OCI-M2 (cell line): ENCODE results near the gene AMPD2.
"Not testable (repeated sequence)": the region's sequence is repeated elsewhere in the genome, so short reads cannot be mapped to it uniquely, and the experiment has no call there.

Source experiments
- DNase-seq: peaks from one replicate; lab custom pipeline; 2025; ENCODE audit not compliant: unreplicated experiment; lab: John Stamatoyannopoulos, UW

Gene AMPD2

DNA sequence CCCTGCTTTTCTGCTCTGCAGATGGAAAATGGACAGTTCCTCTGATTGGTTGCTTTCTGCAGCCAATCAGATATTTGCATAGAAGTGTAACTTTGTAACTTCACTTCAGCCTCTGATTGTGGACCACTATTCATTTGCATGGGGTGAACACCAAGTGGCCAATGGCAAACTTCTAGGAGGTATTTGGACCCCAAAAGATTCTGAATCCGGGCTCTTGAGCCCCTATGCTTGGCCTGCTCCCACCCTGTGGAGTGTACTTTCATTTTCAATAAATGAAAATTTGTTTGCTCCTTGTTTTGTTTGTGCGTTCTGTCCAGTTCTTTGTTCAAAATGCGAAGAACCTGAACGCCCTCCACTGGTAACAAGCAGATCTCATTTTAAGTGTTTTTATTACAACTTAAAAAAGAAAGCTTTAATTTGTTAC lies 29.9 kb downstream of the AMPD2 start:
- DNase-seq, result peak; percentile 12

GRCh38 chr1:109650609-109651008 lies 31.0 kb downstream of the AMPD2 start:
- no peak for DNase-seq

DNA sequence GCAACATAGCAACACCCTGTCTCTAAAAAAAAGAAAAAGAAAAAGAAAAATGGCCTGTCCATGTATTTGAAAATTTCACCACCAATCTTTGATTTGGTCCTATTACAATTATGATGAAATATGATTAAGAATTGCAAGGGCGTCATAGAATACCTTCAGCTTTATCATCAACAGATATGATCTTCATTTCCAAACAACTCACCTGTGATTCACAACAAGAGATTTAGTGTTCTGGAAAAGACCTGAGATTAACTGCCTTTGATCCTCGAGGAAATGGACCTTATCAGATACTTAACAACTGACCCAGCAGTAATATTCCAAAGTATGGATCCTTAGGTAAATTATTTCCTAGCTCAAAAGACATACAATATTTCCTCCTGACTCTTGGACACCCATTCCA lies 32.8 kb downstream of the AMPD2 start:
- no peak for DNase-seq

- no peak for DNase-seq
Measured at GRCh38 chr1:109653306-109653705, 33.7 kb downstream of the AMPD2 start.

DNA sequence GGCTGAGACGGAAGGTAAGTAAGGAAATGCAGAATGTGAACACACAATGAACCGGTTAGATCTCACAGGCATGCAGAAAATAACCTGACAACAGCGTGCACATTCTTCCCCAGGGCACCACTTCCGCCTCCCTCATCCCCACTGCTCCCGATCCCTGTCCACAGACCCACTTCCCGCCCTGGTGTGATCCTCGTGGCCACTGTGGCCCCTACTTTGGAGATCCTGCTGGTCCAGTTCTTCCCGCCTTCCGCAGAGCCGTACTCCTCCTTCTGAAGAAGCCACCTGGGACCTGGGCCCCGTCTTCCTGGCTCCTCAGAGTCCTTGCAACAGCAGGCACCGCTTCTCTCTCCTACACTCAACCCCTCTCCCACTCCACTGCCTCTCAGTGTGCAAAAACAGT lies 34.9 kb downstream of the AMPD2 start:
- no peak for DNase-seq

DNA sequence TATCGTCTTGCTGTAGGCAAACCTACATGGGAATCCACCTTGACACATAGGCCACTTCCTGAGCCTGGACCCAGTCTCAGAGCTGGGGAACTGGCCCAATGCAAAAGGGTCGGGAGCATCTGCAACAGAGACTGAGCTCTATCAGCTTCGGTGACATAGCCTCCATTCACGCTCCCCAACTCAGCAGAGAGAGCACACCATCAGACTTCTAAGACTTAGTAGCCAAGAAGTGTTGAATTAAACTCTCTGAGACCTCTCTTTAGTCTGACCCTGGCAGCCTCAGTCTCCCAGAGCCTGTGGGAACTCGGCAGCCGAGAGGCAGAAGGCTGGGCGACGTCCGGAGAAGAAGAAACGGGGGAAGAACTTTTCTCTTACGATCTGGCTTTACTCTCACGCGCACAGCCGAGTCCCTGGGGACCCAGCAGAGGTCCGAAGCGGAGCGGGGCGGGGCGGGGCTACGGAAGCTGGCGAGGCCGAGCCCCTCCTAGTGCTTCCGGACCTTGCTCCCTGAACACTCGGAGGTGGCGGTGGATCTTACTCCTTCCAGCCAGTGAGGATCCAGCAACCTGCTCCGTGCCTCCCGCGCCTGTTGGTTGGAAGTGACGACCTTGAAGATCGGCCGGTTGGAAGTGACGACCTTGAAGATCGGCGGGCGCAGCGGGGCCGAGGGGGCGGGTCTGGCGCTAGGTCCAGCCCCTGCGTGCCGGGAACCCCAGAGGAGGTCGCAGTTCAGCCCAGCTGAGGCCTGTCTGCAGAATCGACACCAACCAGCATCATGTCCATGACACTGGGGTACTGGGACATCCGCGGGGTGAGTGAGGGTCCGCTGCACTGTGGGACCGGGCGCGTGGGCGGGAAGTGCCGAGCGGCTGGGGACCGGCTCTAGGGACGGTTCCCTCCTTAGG lies 36.2 kb downstream of the AMPD2 start, which contains the start of gene GSTM4:
Gene GSTM4 (plus strand): TSS at position 485 of the 905 bp plus-strand sequence. CDS start 291 bp downstream, at position 776.
- peak; percentile 33 for DNase-seq

- no peak for DNase-seq
Measured at GRCh38 chr1:109657395-109657794, 37.8 kb downstream of the AMPD2 start.

DNA sequence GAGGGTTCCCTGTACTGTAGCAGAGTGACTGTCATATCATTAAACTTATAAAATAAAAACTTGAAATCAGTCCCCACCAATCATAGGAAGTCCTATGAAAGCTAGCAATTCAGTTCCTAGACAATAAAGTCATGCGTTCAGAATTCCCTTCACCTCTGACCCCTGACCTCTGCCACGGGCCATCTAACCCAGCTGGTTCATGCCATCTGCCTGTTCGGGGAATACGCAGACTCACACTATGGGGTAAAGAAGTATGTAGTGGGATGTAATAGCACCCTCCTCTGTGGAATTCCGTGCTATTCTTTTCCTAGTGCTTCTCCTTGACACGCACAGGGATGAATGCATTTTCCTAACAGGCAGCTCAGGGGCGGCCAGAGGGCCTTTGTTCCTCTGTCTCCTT lies 38.3 kb downstream of the AMPD2 start:
- DNase-seq, result no peak

DNA sequence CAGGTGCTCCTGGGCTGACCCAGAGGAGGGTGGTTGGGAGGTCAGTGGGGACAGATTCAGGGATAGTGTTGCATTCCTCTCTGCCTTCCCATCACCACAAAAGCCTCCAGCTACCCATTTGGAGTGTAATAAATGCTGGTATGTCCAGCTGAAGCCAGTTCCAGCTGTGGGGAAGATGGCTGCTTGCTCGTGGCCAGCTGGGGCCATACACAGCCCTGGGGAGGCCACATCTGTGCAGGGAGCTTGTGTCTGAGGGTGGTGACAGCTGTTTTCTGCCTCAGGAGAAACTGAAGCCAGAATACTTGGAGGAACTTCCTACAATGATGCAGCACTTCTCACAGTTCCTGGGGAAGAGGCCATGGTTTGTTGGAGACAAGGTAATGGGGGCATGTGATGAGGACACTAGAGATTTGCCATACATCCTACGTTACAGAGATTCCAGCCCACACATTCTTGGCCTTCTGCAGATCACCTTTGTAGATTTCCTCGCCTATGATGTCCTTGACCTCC lies 39.0 kb downstream of the AMPD2 start:
- no peak for DNase-seq

DNA sequence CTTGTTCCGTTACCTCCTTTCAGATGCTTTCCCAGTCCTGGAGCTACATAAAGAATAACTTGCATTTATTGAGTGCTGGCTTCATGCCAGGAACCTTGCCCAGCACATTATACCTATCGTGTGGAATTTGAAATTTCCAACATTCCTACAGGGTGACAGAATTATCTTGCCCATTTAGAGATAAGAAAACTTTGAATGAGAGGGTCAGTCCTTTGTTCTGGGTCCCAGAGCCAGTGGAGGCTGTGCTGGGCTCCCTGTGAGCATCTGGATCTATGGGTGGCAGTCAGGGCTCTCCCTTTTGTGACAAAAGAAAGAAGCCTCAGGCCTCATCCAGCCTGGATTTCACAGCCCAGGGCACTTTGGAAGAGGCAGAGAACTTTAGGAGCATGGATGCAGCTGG lies 39.5 kb downstream of the AMPD2 start:
- DNase-seq, result no peak

- DNase-seq, result no peak
Measured at GRCh38 chr1:109659997-109660690, 40.5 kb downstream of the AMPD2 start.

- not testable (repeated sequence) for DNase-seq
Measured at GRCh38 chr1:109660691-109661026, 41.0 kb downstream of the AMPD2 start.

GRCh38 chr1:109661391-109661790 lies 41.8 kb downstream of the AMPD2 start:
- no peak for DNase-seq

DNA sequence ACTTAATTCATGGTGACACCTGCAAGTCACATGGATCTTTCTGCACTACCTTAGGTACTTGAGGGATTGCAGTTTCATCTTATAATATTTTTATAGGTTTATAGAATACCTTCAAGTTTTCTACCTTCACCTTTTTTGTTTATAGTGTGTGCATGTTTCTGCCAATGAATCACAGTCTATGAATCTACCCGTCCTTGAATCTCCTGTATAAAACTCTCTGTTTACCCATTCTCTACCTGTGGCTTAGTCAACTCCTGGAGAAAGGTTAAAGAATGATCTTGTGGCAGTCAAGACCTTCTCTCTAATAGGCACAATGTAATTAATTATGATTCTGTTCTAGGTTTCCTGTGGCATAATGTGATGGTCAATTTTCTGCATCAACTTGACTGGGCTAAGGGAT lies 45.0 kb downstream of the AMPD2 start:
- no peak for DNase-seq

DNA sequence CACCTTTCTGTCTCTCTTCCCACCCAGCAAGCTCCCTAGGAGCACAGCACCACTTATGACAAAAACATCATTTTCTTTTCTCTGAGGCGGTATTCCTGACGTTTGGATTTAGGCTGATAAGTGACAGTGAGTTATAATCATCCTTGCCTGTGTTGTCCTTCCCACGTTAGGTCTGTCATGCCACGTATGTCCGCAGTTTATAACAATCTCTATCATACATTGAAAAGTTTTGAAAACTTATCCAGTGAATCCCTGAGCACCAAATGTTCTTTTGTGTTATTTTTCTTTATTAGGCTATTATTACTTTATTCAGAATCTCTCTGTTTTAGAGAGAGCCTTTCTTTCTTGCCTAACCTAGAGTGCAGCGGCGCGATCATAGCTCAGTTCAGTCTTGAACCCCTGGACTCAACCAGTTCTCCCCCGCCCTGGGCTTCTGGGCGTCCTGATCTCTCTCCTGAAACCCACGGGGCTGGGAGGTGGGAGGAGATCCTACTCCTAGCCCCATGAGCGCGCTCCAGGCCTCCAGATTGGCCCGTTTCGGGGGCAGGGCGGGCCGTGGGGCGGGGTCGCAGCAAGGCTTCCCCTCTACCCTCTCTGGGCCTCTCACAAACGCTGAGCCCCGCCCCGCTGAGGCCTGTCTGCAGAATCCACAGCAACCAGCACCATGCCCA lies 48.0 kb downstream of the AMPD2 start, which contains the start of gene GSTM2:
Gene GSTM2 (plus strand): TSS at position 606 of the 671 bp plus-strand sequence. CDS start 59 bp downstream, at position 665.
- DNase-seq, result peak; percentile 21

DNA sequence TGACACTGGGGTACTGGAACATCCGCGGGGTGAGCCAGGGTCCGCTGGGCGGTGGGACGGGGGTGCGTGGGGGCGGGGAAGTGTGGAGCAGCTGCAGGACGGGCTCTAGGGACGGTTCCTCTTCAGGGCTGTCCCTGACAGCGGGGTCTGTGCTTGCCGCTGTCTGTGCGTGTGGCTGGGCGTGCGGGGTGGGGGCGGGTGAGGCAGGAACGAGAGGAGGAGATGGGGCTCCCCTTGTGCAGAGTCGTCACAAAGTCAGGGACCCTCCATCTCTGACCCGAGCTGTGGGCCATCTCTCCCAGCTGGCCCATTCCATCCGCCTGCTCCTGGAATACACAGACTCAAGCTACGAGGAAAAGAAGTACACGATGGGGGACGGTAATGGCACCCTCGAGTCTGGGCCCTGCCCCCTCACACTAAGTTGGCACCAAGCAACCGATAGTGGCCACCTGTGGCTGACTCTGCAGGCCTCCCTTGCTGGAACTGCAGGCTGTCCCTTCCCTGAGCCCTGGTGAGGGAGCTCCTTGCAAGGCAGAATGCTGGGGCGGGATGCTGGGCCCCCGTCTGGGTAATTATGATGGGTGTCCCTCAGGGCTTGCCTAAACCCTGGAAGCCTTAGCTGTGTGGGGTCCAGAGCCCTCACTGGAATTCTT lies 48.6 kb downstream of the AMPD2 start:
- DNase-seq, result no peak

GRCh38 chr1:109669246-109669948 lies 49.8 kb downstream of the AMPD2 start:
- DNase-seq, result no peak

DNA sequence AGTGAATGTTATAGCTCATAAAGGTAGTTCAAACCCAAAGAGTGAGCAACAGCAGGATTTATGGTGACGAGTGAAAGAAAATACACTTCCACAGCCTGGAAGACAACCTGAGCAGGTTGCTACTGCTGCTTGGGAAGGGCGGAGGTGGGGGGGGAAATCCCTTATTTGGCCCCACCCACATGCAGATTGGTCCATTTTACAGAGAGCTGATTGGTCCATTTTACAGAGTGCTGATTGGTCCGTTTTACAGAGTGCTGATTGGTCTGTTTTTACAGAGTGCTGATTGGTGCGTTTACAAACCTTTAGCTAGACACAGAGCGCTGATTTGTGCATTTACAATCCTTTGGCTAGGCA lies 50.3 kb downstream of the AMPD2 start:
- DNase-seq, result not testable (repeated sequence)

GRCh38 chr1:109671067-109671466 lies 51.4 kb downstream of the AMPD2 start:
- no peak for DNase-seq

DNA sequence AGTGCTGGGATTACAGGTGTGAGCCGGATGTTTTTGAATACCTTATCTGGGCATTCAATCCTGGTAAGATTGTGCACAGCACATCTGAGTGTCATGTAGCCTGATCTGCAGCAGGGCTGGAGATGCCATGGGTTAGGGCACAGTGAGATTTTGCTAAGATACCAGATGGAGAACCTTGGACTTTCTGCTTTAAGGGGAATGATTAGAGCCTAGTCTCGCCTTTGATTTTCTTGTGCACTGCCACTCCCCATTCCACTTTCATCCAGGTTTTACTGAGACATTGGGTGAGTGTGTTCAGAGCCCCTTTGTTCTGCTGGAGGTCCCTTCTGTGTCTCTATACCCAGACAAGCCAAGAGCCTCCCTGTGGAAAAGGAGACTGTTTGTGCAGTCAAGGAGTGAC lies 54.2 kb downstream of the AMPD2 start:
- DNase-seq, result not testable (repeated sequence)
